IPS-15b (cell line): ENCODE data around the gene IFNA16.
"Not testable (repeated sequence)": the region's sequence is repeated elsewhere in the genome, so short reads cannot be mapped to it uniquely, and the experiment has no call there.

ENCODE experiments used
- H3K27me3 ChIP-seq: one replicate; pipeline ENCODE4 v1.6.1; 2013; ENCODE audit warnings: low read length; ENCODE audit not compliant: control insufficient read depth, insufficient read depth
- H3K36me3 ChIP-seq: one replicate; pipeline ENCODE4 v1.6.1; 2013; ENCODE audit warnings: low read length; ENCODE audit not compliant: control insufficient read depth, insufficient read depth
- H3K4me1 ChIP-seq: one replicate; pipeline ENCODE4 v1.6.1; 2013; ENCODE audit warnings: mild to moderate bottlenecking, low read length; ENCODE audit not compliant: control insufficient read depth, insufficient read depth
- H3K4me3 ChIP-seq: one replicate; pipeline ENCODE4 v1.5.1; 2013; ENCODE audit warnings: low read depth, low read length
- H3K9ac ChIP-seq: one replicate; pipeline ENCODE4 v1.6.1; 2013; ENCODE audit warnings: low read depth, mild to moderate bottlenecking, low read length
- H3K9me3 ChIP-seq: one replicate; pipeline ENCODE4 v1.6.1; 2013; ENCODE audit warnings: mild to moderate bottlenecking, low read length; ENCODE audit not compliant: control insufficient read depth, insufficient read depth

IFNA16 gene

GRCh38 chr9:21182810-21183736 lies 34.0 kb downstream of the IFNA16 start:
- not testable (repeated sequence) for H3K27me3 ChIP-seq, H3K9ac ChIP-seq, H3K36me3 ChIP-seq, H3K4me1 ChIP-seq, H3K4me3 ChIP-seq, H3K9me3 ChIP-seq

- no peak overlapping the region for H3K4me3 ChIP-seq
- no peaks in the 10 kb centered on the region for H3K27me3 ChIP-seq
- no peaks in the 10 kb centered on the region for H3K4me1 ChIP-seq
- H3K9me3 ChIP-seq: no peaks in the 10 kb centered on the region
- no peaks in the 10 kb centered on the region for H3K36me3 ChIP-seq
- no peak overlapping the region for H3K9ac ChIP-seq
These were observed 42.4 kb downstream of the IFNA16 start for GRCh38 chr9:21174671-21175070.

GRCh38 chr9:21172156-21172555 lies 45.0 kb downstream of the IFNA16 start:
- H3K36me3 ChIP-seq: no peaks in the 10 kb centered on the region
- no peaks in the 10 kb centered on the region for H3K4me1 ChIP-seq
- no peak overlapping the region for H3K4me3 ChIP-seq
- H3K9ac ChIP-seq: no peak overlapping the region
- H3K27me3 ChIP-seq: no peaks in the 10 kb centered on the region
- no peaks in the 10 kb centered on the region for H3K9me3 ChIP-seq

GRCh38 chr9:21171351-21171750 lies 45.8 kb downstream of the IFNA16 start:
- Histone ChIP-seq H3K9ac (no peak overlapping the region), H3K9me3 (no peaks in the 10 kb centered on the region), H3K27me3 (no peaks in the 10 kb centered on the region), H3K4me3 (no peak overlapping the region), H3K36me3 (no peaks in the 10 kb centered on the region), H3K4me1 (no peaks in the 10 kb centered on the region)

- not testable (repeated sequence) for H3K4me1 ChIP-seq, H3K27me3 ChIP-seq, H3K36me3 ChIP-seq, H3K9ac ChIP-seq, H3K4me3 ChIP-seq, H3K9me3 ChIP-seq
These were observed 50.6 kb downstream of the IFNA16 start, which contains the start of gene IFNA21 for GRCh38 chr9:21166560-21166959. TSS of gene IFNA21 (minus strand) at chr9:21166660. CDS start at chr9:21166612, 48 bp downstream.
